Measurements from ENCODE around the gene MYO7A. TPM values are rescaled to one million over a fixed set of nuclear protein-coding genes. Genes with fewer than 3 reads are reported as not detected.

Gene MYO7A
- total RNA-seq, 4 donors from 2014 or later, result 4.8 to 9.1 (median 6.4) TPM

DNA sequence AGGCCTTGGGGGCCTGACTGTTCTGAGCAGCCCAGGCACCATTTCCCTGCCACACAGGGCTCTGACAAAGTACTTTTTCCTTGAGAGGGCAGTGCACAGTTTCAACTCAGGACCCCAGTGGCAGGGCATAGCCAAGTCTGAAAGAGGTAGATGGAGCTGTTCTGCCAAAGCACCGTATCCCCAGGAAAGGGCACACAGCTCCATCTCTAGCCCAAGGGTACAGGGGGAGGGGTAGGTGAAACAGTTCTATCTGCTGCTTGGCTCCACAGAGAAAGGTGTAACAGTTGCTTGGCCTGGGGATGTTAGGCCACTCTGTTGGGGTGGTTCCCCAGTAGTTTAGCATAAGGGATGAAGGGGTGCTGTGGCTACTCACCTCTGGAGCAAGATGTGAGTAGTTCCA is 125.6 kb downstream of the MYO7A start:
- peaks cover 0 to 7% (median 0%) of the 10 kb centered on the region in 4 donors for H3K27me3 ChIP-seq
- DNase-seq (ENCODE audit: extremely low spot score), result no peak
- WGBS, result 90% methylated on average over 1 of the region's 1 CpG
- H3K27ac ChIP-seq (replicated peaks in 1 of 4), result no peak overlapping the region
- peaks cover 0 to 9% (median 6%) of the 10 kb centered on the region in 4 donors for H3K9me3 ChIP-seq
- H3K36me3 ChIP-seq, result no peaks in the 10 kb centered on the region
- intact Hi-C loops (cut with DNase I), result no loop called here
- H3K4me3 ChIP-seq, result no peak overlapping the region
- no peak for TF ChIP-seq EP300 (IDR thresholded peaks at IDR 0.05)
- TF ChIP-seq, protein P1, sequence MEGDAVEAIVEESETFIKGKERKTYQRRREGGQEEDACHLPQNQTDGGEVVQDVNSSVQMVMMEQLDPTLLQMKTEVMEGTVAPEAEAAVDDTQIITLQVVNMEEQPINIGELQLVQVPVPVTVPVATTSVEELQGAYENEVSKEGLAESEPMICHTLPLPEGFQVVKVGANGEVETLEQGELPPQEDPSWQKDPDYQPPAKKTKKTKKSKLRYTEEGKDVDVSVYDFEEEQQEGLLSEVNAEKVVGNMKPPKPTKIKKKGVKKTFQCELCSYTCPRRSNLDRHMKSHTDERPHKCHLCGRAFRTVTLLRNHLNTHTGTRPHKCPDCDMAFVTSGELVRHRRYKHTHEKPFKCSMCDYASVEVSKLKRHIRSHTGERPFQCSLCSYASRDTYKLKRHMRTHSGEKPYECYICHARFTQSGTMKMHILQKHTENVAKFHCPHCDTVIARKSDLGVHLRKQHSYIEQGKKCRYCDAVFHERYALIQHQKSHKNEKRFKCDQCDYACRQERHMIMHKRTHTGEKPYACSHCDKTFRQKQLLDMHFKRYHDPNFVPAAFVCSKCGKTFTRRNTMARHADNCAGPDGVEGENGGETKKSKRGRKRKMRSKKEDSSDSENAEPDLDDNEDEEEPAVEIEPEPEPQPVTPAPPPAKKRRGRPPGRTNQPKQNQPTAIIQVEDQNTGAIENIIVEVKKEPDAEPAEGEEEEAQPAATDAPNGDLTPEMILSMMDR (IDR thresholded peaks at IDR 0.05), result no peak
- TF ChIP-seq POLR2AphosphoS5 (IDR thresholded peaks at IDR 0.05), result no peak
- TF ChIP-seq POLR2A (IDR thresholded peaks at IDR 0.05; ENCODE audit: low read depth), result no peak
- no peaks in the 10 kb centered on the region for H3K4me1 ChIP-seq

DNA sequence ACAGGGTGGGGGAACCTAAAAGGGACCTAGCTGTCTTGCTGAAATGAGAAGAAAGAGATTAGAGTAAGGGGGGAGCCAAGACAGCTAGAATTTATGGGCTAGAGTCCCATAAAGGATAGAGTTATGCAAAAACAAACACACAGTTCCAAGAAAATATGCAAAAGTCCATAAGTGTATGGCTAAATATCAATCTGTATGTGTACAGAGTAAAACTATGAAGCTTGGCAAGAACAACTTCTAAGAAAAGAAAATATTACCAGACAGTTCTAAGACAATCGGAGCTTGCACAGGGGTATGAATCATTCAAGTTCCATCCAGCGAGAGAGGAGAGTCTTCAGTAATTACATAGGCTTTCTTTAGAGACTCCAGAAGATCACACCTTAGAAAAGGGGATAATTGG is 131.6 kb downstream of the MYO7A start:
- 57% methylated on average over 2 of the region's 2 CpGs for WGBS

DNA sequence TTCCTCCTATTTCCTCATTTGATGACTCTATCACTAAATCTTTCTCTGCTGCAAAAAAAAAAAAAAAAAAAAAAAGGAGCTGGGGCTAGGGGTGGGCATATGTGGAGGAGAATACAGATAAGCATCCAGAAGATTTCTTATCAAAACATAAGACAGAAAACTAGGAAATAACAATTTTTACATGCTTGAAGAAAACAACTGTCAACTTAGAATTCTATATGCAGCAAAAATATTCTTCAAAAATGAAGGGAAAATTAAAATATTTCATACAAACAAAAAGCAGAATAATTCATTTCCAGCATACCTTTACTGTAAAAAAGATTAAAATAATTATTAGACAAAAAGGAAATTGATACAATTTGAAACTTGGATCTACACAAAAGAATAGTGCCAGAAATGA is 134.8 kb downstream of the MYO7A start:
- Histone ChIP-seq H3K36me3 (no peaks in the 10 kb centered on the region), H3K9me3 (peaks cover 0 to 23% (median 21%) of the 10 kb centered on the region in 4 donors), H3K4me1 (no peaks in the 10 kb centered on the region), H3K27ac (replicated peaks in 1 of 4) (no peak overlapping the region), H3K4me3 (no peak overlapping the region), H3K27me3 (no peaks in the 10 kb centered on the region)
- intact Hi-C loops (cut with DNase I), result no loop called here
- no peak for TF ChIP-seq EP300 (IDR thresholded peaks at IDR 0.05)
- no peak for TF ChIP-seq POLR2AphosphoS5 (IDR thresholded peaks at IDR 0.05)
- TF ChIP-seq POLR2A (IDR thresholded peaks at IDR 0.05; ENCODE audit: low read depth), result no peak
- TF ChIP-seq, protein P1 (IDR thresholded peaks at IDR 0.05), result no peak
- no peak for DNase-seq (ENCODE audit: extremely low spot score)

More for the DNA sequence above, 131.6 kb downstream of the MYO7A start:
- peaks cover 0 to 23% (median 21%) of the 10 kb centered on the region in 4 donors for H3K9me3 ChIP-seq
- H3K36me3 ChIP-seq, result no peaks in the 10 kb centered on the region
- H3K4me3 ChIP-seq, result no peak overlapping the region
- no peak for DNase-seq (ENCODE audit: extremely low spot score)
- H3K4me1 ChIP-seq, result no peaks in the 10 kb centered on the region
- H3K27me3 ChIP-seq, result no peaks in the 10 kb centered on the region
- no peak overlapping the region for H3K27ac ChIP-seq (replicated peaks in 1 of 4)
- TF ChIP-seq EP300 (IDR thresholded peaks at IDR 0.05), result no peak
- TF ChIP-seq POLR2AphosphoS5 (IDR thresholded peaks at IDR 0.05), result no peak
- TF ChIP-seq, protein P1 (IDR thresholded peaks at IDR 0.05), result no peak
- no peak for TF ChIP-seq POLR2A (IDR thresholded peaks at IDR 0.05; ENCODE audit: low read depth)
- intact Hi-C loops (cut with DNase I), result no loop called here

Other genes with a start within 250 kb of the MYO7A start
- under 1 TPM in 1 of 4 donors, not detected in 3; 0.17 TPM for gene B3GNT6, start 93.8 kb upstream of the MYO7A start, total RNA-seq
- 10 to 100 TPM in 1 of 4 donors, 1 to 10 TPM in 3; 4.0 to 11.3 (median 6.0) TPM for gene CAPN5, start 61.3 kb upstream of the MYO7A start, total RNA-seq
- gene OMP, start 25.4 kb upstream of the MYO7A start, total RNA-seq, result not detected
- not detected for gene GDPD4, start 173.4 kb downstream of the MYO7A start, total RNA-seq